ENCODE data around the gene FNIP1. TPM values are rescaled to one million over a fixed set of nuclear protein-coding genes. Genes with fewer than 3 reads are reported as not detected.
"Not testable (repeated sequence)": the region's sequence is repeated elsewhere in the genome, so short reads cannot be mapped to it uniquely, and the experiment has no call there.

FNIP1 gene
- total and polyA plus RNA-seq, 2 donors (not counting 1 experiment from before 2014, with no cell fraction given), result 10.3 to 52.8 TPM

DNA sequence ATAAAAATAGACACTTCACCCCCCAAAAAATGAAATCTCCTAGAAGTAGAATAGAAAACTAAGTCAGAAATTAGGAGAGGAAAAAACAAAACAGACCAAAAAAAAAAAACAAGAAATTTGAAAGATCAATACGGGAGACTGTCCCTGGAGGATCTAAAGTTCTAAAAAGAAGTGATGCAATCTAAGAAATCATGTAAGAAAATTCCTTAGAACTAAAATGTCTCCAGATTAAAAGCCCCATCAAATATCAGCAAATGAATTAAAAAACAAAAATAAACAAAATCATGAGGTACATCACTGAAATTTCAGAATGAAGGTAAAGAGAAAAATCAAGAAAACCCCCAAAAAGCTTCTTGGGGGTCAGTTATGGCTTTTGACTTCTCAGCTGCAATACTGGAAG, 13.5 kb downstream of the FNIP1 start:
- no peak overlapping the region for H3K4me2 ChIP-seq (replicated peaks; ENCODE audit: low read depth, low read length, poor library complexity, severe bottlenecking)
- peaks cover 0 to 4% (median 0%) of the 10 kb centered on the region in 3 donors for H3K9me3 ChIP-seq (ENCODE audit: control extremely low read depth in 1 of 3, control insufficient read depth in 2 of 3, insufficient read depth in 1 of 3, low read length in 2 of 3)
- H3K9ac ChIP-seq (ENCODE audit: low read length), result no peak overlapping the region
- no CpG with 5 or more reads among the region's 1 CpG for WGBS (ENCODE audit: insufficient coverage)
- H3K4me3 ChIP-seq (ENCODE audit: control extremely low read depth in 1 of 5, extremely low read depth in 1 of 5, insufficient read depth in 1 of 5, low read depth in 2 of 5, low read length in 4 of 5), result no peak overlapping the region
- TF ChIP-seq EZH2 (IDR thresholded peaks at IDR 0.05; ENCODE audit: borderline replicate concordance, insufficient read depth, low read depth, low read length, poor library complexity, severe bottlenecking), result no peak
- TF ChIP-seq, protein P1, sequence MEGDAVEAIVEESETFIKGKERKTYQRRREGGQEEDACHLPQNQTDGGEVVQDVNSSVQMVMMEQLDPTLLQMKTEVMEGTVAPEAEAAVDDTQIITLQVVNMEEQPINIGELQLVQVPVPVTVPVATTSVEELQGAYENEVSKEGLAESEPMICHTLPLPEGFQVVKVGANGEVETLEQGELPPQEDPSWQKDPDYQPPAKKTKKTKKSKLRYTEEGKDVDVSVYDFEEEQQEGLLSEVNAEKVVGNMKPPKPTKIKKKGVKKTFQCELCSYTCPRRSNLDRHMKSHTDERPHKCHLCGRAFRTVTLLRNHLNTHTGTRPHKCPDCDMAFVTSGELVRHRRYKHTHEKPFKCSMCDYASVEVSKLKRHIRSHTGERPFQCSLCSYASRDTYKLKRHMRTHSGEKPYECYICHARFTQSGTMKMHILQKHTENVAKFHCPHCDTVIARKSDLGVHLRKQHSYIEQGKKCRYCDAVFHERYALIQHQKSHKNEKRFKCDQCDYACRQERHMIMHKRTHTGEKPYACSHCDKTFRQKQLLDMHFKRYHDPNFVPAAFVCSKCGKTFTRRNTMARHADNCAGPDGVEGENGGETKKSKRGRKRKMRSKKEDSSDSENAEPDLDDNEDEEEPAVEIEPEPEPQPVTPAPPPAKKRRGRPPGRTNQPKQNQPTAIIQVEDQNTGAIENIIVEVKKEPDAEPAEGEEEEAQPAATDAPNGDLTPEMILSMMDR (IDR thresholded peaks at IDR 0.05), result no peak
- ChIA-PET POLR2A (no interaction called here), CTCF (no interaction called here)
- no peak overlapping the region for H3K27ac ChIP-seq (ENCODE audit: low read length in 2 of 2)
- Mint-ChIP-seq H3K27me3 (no peaks in the 10 kb centered on the region), H3K9me3 (ENCODE audit: insufficient read depth) (no peaks in the 10 kb centered on the region), H3K4me3 (no peak overlapping the region), H3K27ac (no peak overlapping the region), H3K4me1 (peaks cover 46% of the 10 kb centered on the region)
- no peak for ATAC-seq (ENCODE audit: low read depth)
- peaks cover 90% of the 10 kb centered on the region for H3K79me2 ChIP-seq (ENCODE audit: control insufficient read depth, insufficient read depth, low read length)
- H3K4me1 ChIP-seq (ENCODE audit: control insufficient read depth in 2 of 2, insufficient read depth in 2 of 2, low read length in 2 of 2), result peaks cover 3 to 5% of the 10 kb centered on the region in 2 donors
- peaks cover 68% of the 10 kb centered on the region for H4K20me1 ChIP-seq (ENCODE audit: control insufficient read depth, insufficient read depth, low read length, poor library complexity, severe bottlenecking)
- H2AFZ ChIP-seq (ENCODE audit: insufficient read depth, low read depth, low read length, poor library complexity, severe bottlenecking), result no peak overlapping the region
- intact Hi-C loops (cut with micrococcal nuclease), result no loop called here
- H3K27me3 ChIP-seq (replicated peaks in 1 of 4; ENCODE audit: control extremely low read depth in 1 of 4, control insufficient read depth in 3 of 4, insufficient read depth in 4 of 4, low read length in 3 of 4), result no peaks in the 10 kb centered on the region
- H3K36me3 ChIP-seq (replicated peaks in 1 of 2; ENCODE audit: control extremely low read depth in 1 of 2, control insufficient read depth in 1 of 2, extremely low read depth in 1 of 2, insufficient read depth in 2 of 2, low read length in 1 of 2), result peaks cover 0 to 2% of the 10 kb centered on the region in 2 experiments
- DNase-seq, result no peak

DNA sequence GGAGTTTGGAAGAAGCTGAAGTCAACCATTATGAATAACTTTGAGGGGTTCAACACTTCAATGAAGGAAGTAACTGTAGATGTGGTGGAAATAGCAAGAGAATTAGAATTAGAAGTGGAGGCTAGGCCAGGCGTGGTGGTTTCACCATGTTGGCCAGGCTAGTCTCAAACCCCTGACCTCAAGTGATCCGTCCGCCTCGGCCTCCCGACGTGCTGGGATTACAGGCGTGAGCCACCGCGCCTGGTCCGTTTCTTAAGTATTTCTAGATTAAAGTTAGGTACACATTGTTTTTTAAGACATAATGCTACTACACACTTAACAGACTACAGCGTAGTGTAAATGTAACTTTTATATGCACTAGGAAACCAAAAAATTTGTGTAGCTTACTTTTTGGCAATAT, 14.1 kb downstream of the FNIP1 start:
- peaks cover 0 to 4% (median 0%) of the 10 kb centered on the region in 3 donors for H3K9me3 ChIP-seq (ENCODE audit: control extremely low read depth in 1 of 3, control insufficient read depth in 2 of 3, insufficient read depth in 1 of 3, low read length in 2 of 3)
- no peak overlapping the region for H2AFZ ChIP-seq (ENCODE audit: insufficient read depth, low read depth, low read length, poor library complexity, severe bottlenecking)
- no peak overlapping the region for H3K4me3 ChIP-seq (ENCODE audit: control extremely low read depth in 1 of 5, extremely low read depth in 1 of 5, insufficient read depth in 1 of 5, low read depth in 2 of 5, low read length in 4 of 5)
- ATAC-seq (ENCODE audit: low read depth), result no peak
- H3K9ac ChIP-seq (ENCODE audit: low read length), result no peak overlapping the region
- ChIA-PET CTCF (no interaction called here), POLR2A (no interaction called here)
- no peak for DNase-seq
- H3K27me3 ChIP-seq (replicated peaks in 1 of 4; ENCODE audit: control extremely low read depth in 1 of 4, control insufficient read depth in 3 of 4, insufficient read depth in 4 of 4, low read length in 3 of 4), result no peaks in the 10 kb centered on the region
- peaks cover 71% of the 10 kb centered on the region for H4K20me1 ChIP-seq (ENCODE audit: control insufficient read depth, insufficient read depth, low read length, poor library complexity, severe bottlenecking)
- WGBS (ENCODE audit: insufficient coverage), result no CpG with 5 or more reads among the region's 11 CpGs
- H3K27ac ChIP-seq (ENCODE audit: low read length in 2 of 2), result no peak overlapping the region
- no peak for TF ChIP-seq EZH2 (IDR thresholded peaks at IDR 0.05; ENCODE audit: borderline replicate concordance, insufficient read depth, low read depth, low read length, poor library complexity, severe bottlenecking)
- H3K4me2 ChIP-seq (replicated peaks; ENCODE audit: low read depth, low read length, poor library complexity, severe bottlenecking), result no peak overlapping the region
- H3K4me1 ChIP-seq (ENCODE audit: control insufficient read depth in 2 of 2, insufficient read depth in 2 of 2, low read length in 2 of 2), result peaks cover 3 to 5% of the 10 kb centered on the region in 2 donors
- Mint-ChIP-seq H3K9me3 (ENCODE audit: insufficient read depth) (no peaks in the 10 kb centered on the region), H3K27ac (no peak overlapping the region), H3K4me1 (peaks cover 45% of the 10 kb centered on the region), H3K4me3 (no peak overlapping the region), H3K27me3 (no peaks in the 10 kb centered on the region)
- intact Hi-C loops (cut with micrococcal nuclease), result no loop called here
- H3K36me3 ChIP-seq (replicated peaks in 1 of 2; ENCODE audit: control extremely low read depth in 1 of 2, control insufficient read depth in 1 of 2, extremely low read depth in 1 of 2, insufficient read depth in 2 of 2, low read length in 1 of 2), result no peaks in the 10 kb centered on the region
- peaks cover 89% of the 10 kb centered on the region for H3K79me2 ChIP-seq (ENCODE audit: control insufficient read depth, insufficient read depth, low read length)

DNA sequence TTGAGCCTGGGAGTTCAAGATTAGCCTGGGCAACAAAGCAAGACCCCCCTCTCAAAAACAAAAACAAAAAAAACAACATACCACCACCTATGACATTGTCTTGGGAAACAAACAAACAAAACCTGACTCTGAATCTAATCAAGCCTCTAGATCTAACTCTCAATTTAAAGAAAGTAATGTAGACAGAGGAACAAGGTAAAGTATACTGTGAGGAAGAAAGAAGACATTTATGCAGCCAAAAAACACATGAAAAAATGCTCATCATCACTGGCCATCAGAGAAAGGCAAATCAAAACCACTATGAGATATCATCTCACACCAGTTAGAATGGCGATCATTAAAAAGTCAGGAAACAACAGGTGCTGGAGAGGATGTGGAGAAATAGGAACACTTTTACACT, 18.7 kb downstream of the FNIP1 start:
- H3K27me3 Mint-ChIP-seq; H3K4me3 ChIP-seq (ENCODE audit: control extremely low read depth in 1 of 5, extremely low read depth in 1 of 5, insufficient read depth in 1 of 5, low read depth in 2 of 5, low read length in 4 of 5); H3K4me2 ChIP-seq (replicated peaks; ENCODE audit: low read depth, low read length, poor library complexity, severe bottlenecking); H3K4me1 ChIP-seq (ENCODE audit: control insufficient read depth in 2 of 2, insufficient read depth in 2 of 2, low read length in 2 of 2); POLR2A ChIA-PET; H3K27ac Mint-ChIP-seq; H3K27me3 ChIP-seq (replicated peaks in 1 of 4; ENCODE audit: control extremely low read depth in 1 of 4, control insufficient read depth in 3 of 4, insufficient read depth in 4 of 4, low read length in 3 of 4); intact Hi-C loops (cut with micrococcal nuclease); H3K27ac ChIP-seq (ENCODE audit: low read length in 2 of 2); H3K4me3 Mint-ChIP-seq; H3K36me3 ChIP-seq (replicated peaks in 1 of 2; ENCODE audit: control extremely low read depth in 1 of 2, control insufficient read depth in 1 of 2, extremely low read depth in 1 of 2, insufficient read depth in 2 of 2, low read length in 1 of 2); H3K9me3 ChIP-seq (ENCODE audit: control extremely low read depth in 1 of 3, control insufficient read depth in 2 of 3, insufficient read depth in 1 of 3, low read length in 2 of 3); DNase-seq; CTCF ChIA-PET; H2AFZ ChIP-seq (ENCODE audit: insufficient read depth, low read depth, low read length, poor library complexity, severe bottlenecking); ATAC-seq (ENCODE audit: low read depth); H3K9me3 Mint-ChIP-seq (ENCODE audit: insufficient read depth); H3K9ac ChIP-seq (ENCODE audit: low read length): not testable (repeated sequence)
- Histone ChIP-seq H3K79me2 (ENCODE audit: control insufficient read depth, insufficient read depth, low read length) (peaks cover 91% of the 10 kb centered on the region), H4K20me1 (ENCODE audit: control insufficient read depth, insufficient read depth, low read length, poor library complexity, severe bottlenecking) (peaks cover 60% of the 10 kb centered on the region)
- WGBS (ENCODE audit: insufficient coverage), result no CpG with 5 or more reads among the region's 1 CpG
- peaks cover 37% of the 10 kb centered on the region for H3K4me1 Mint-ChIP-seq
